Measurements from ENCODE around the gene TSC1.

DNA sequence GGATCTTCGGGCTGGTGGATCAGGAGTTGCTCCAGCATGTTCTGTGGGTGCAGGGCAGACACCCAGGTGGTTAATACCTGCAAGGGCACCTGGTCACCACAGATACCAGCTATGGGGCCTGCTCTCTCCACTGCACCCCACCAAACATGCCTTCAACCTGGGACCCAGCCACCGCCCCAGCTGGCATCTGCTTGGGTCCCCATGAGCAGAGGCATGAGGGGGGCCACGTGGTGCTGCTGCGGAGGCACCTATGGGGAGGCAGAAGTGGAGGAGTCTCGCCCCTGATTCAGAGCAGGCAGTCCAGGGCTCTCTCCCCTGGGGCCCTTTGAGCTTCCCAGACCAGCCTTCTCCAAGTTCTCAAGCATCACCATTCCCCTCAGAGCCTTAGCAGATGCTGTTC, 69.3 kb downstream of the TSC1 start:
- TF ChIP-seq, protein P1, sequence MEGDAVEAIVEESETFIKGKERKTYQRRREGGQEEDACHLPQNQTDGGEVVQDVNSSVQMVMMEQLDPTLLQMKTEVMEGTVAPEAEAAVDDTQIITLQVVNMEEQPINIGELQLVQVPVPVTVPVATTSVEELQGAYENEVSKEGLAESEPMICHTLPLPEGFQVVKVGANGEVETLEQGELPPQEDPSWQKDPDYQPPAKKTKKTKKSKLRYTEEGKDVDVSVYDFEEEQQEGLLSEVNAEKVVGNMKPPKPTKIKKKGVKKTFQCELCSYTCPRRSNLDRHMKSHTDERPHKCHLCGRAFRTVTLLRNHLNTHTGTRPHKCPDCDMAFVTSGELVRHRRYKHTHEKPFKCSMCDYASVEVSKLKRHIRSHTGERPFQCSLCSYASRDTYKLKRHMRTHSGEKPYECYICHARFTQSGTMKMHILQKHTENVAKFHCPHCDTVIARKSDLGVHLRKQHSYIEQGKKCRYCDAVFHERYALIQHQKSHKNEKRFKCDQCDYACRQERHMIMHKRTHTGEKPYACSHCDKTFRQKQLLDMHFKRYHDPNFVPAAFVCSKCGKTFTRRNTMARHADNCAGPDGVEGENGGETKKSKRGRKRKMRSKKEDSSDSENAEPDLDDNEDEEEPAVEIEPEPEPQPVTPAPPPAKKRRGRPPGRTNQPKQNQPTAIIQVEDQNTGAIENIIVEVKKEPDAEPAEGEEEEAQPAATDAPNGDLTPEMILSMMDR (IDR thresholded peaks at IDR 0.05; ENCODE audit: borderline replicate concordance, extremely low read depth, low read length, poor library complexity, severe bottlenecking), result no peak
- no peak for TF ChIP-seq EZH2 (IDR thresholded peaks at IDR 0.05; ENCODE audit: borderline replicate concordance, low read depth, low read length, severe bottlenecking)

Data from DND-41 (cell line).